ENCODE data around the gene ZNF501. TPM values are rescaled to one million over a fixed set of nuclear protein-coding genes. Genes with fewer than 3 reads are reported as not detected.

ZNF501 gene
- total and polyA plus RNA-seq, 2 experiments from 2014 or later, result 4.2 to 6.6 TPM

DNA sequence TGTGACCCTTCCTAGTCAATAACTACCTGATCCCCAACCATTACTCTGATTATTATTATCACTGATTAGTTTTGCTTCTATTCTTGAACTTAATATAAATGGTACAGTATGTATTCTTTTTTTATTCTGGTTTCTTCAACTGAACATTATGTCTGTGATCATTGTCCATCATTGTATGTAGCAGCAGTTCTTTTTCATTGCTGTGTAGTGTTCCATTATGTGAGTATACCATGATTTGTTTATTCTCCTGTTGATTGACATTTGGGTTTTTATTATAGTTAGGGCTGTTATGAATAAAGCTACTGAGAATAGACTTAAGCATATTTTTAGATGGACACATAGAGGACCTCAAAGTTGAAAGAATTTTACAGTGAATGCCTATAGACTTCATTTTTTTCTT, 34.8 kb downstream of the ZNF501 start:
- Histone ChIP-seq H3K27me3 (ENCODE audit: insufficient read depth) (no peaks in the 10 kb centered on the region), H3K9me2 (ENCODE audit: insufficient read depth) (peaks cover 4% of the 10 kb centered on the region; the same call in 1 of the 2 replicates), H2AFZ (no peak overlapping the region), H3F3A (replicated peaks; ENCODE audit: low read depth) (no peaks in the 10 kb centered on the region; the same call in 1 of the 2 replicates), H3K4me2 (no peak overlapping the region), H3K36me3 (ENCODE audit: insufficient read depth) (peaks cover 21% of the 10 kb centered on the region), H4K20me1 (replicated peaks; ENCODE audit: insufficient read depth) (no peaks in the 10 kb centered on the region), H3K27ac (ENCODE audit: low read depth) (no peak overlapping the region), H3K4me1 (ENCODE audit: insufficient read depth) (no peaks in the 10 kb centered on the region; the same call in 1 of the 2 replicates), H3K4me3 (no peak overlapping the region), H3K79me2 (replicated peaks; ENCODE audit: insufficient read depth) (peaks cover 91% of the 10 kb centered on the region)
- H3K9me3 Mint-ChIP-seq, result peaks cover 63% of the 10 kb centered on the region
- ATAC-seq (no peak), DNase-seq (ENCODE audit: low spot score) (no peak)
- peaks cover 8% of the 10 kb centered on the region for H3K27me3 Mint-ChIP-seq (ENCODE audit: insufficient read depth, low read depth, poor library complexity)
- H3K36me3 Mint-ChIP-seq (ENCODE audit: low read depth), result peaks cover 78% of the 10 kb centered on the region
- no peak overlapping the region for H3K4me3 Mint-ChIP-seq
- H3K27ac Mint-ChIP-seq, result no peak overlapping the region
- TF ChIP-seq EZH2 (IDR thresholded peaks at IDR 0.05; ENCODE audit: low read depth, unreplicated experiment) (no peak), CREB1 (CRISPR knock-in tag; IDR thresholded peaks at IDR 0.05; ENCODE audit: low read depth) (no peak), ZNF331 (CRISPR knock-in tag; IDR thresholded peaks at IDR 0.05; ENCODE audit: low read depth) (no peak), EZH2phosphoT487 (IDR thresholded peaks at IDR 0.05; ENCODE audit: unreplicated experiment) (no peak), JUNB (IDR thresholded peaks at IDR 0.05; ENCODE audit: unreplicated experiment) (no peak), ZNF114 (CRISPR knock-in tag; IDR thresholded peaks at IDR 0.05) (no peak), REST (IDR thresholded peaks at IDR 0.05; ENCODE audit: unreplicated experiment) (no peak), POLR2AphosphoS5 (IDR thresholded peaks at IDR 0.05; ENCODE audit: low read depth) (no peak), STAT1 (IDR thresholded peaks at IDR 0.05; ENCODE audit: unreplicated experiment) (no peak), ZNF462 (CRISPR knock-in tag; IDR thresholded peaks at IDR 0.05) (no peak), NANOG (IDR thresholded peaks at IDR 0.05; ENCODE audit: borderline replicate concordance) (no peak)
- TF ChIP-seq, protein P1, sequence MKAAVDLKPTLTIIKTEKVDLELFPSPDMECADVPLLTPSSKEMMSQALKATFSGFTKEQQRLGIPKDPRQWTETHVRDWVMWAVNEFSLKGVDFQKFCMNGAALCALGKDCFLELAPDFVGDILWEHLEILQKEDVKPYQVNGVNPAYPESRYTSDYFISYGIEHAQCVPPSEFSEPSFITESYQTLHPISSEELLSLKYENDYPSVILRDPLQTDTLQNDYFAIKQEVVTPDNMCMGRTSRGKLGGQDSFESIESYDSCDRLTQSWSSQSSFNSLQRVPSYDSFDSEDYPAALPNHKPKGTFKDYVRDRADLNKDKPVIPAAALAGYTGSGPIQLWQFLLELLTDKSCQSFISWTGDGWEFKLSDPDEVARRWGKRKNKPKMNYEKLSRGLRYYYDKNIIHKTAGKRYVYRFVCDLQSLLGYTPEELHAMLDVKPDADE (IDR thresholded peaks at IDR 0.05), result no peak
- TF ChIP-seq, protein P2, sequence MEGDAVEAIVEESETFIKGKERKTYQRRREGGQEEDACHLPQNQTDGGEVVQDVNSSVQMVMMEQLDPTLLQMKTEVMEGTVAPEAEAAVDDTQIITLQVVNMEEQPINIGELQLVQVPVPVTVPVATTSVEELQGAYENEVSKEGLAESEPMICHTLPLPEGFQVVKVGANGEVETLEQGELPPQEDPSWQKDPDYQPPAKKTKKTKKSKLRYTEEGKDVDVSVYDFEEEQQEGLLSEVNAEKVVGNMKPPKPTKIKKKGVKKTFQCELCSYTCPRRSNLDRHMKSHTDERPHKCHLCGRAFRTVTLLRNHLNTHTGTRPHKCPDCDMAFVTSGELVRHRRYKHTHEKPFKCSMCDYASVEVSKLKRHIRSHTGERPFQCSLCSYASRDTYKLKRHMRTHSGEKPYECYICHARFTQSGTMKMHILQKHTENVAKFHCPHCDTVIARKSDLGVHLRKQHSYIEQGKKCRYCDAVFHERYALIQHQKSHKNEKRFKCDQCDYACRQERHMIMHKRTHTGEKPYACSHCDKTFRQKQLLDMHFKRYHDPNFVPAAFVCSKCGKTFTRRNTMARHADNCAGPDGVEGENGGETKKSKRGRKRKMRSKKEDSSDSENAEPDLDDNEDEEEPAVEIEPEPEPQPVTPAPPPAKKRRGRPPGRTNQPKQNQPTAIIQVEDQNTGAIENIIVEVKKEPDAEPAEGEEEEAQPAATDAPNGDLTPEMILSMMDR (conservative IDR thresholded peaks at IDR 0.05; ENCODE audit: low read depth in 2 of 2), result no peak
- H3K4me1 Mint-ChIP-seq, result peaks cover 3% of the 10 kb centered on the region; the same call in 2 of the 3 replicates
